T-helper 2 cell treated with Interferon-gamma antibody and Interleukin-4, amounts not matched to agents 5 μg/mL and 100 μg/mL, for 36 hours (primary cell): ENCODE measurements around the gene ZDHHC8.

Experiments used
- DNase-seq: peaks from one replicate; pipeline ENCODE4 v3.0.0; 2021; ENCODE audit warnings: low spot score
- H3K27ac Mint-ChIP-seq: one replicate; pipeline ENCODE4 v1.8.0; 2021; ENCODE audit warnings: mild to moderate bottlenecking, mixed read lengths
- H3K27me3 Mint-ChIP-seq: one replicate; pipeline ENCODE4 v1.8.0; 2021; ENCODE audit warnings: low read depth, mixed read lengths
- H3K36me3 Mint-ChIP-seq: one replicate; pipeline ENCODE4 v1.8.0; 2021; ENCODE audit warnings: low read depth, mixed read lengths
- H3K4me1 Mint-ChIP-seq: one replicate; pipeline ENCODE4 v1.8.0; 2021; ENCODE audit warnings: low read depth, mixed read lengths
- H3K4me3 Mint-ChIP-seq: one replicate; pipeline ENCODE4 v1.8.0; 2022; ENCODE audit warnings: mild to moderate bottlenecking, moderate library complexity, mixed read lengths
- H3K9me3 Mint-ChIP-seq: one replicate; pipeline ENCODE4 v1.8.0; 2021; ENCODE audit warnings: mixed read lengths

Gene ZDHHC8

DNA sequence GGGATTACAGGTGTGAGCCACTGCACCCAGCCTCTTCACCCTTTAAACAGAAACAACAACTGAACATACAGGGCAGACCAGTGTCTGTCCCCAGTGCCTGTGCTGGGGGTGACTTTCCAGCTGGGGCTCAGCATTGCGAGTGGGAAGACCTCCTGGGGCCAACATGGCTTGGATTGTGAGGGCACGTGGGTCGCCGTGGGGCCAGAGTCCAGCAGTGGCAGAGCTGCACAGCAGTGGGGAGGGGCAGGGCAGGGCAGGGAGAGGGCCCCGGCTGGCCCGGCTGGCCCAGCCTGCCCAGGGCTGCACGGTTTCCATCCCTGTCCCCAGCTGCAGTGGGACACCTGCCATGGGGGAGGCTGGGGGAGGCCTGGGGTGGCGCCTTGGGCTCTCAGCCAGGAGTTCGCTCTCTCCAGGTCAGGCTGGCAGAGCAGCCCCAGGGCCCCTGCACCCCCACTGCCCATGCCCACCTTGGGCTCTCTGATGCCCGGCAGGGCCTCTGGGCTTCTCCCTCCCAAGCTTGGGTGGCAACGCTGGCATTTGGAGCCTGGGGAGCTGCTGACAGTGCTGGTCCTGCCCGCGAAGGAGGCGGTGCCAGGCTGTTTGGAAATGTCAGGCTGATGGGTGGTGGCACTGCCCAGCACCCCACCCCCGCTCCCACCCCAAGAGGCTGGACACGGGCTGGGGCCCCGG is 49.7 kb downstream of the ZDHHC8 start:
- Mint-ChIP-seq H3K9me3 (no peaks in the 10 kb centered on the region), H3K27me3 (no peaks in the 10 kb centered on the region), H3K27ac (no peak overlapping the region), H3K4me1 (no peaks in the 10 kb centered on the region), H3K4me3 (no peak overlapping the region), H3K36me3 (no peaks in the 10 kb centered on the region)
- no peak for DNase-seq

DNA sequence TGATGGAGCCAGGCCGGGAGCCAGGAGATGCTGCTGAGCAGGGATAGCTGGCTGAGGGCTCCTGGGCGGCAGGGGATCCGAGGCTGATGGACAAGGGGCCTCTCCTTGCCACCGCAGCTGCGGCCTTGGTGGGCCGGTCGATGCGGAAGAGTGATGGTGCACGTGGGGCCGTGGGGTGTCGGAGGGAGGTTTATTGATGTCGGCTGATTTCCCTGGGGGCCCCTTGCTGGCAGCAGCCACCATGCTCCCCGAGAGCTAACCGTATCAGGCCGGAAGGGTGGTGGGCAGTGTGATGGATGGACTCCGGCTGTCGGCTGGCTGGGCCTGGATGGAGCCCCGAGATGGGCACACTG is 50.3 kb downstream of the ZDHHC8 start:
- Mint-ChIP-seq H3K36me3 (no peaks in the 10 kb centered on the region), H3K4me3 (no peak overlapping the region), H3K27ac (no peak overlapping the region), H3K9me3 (no peaks in the 10 kb centered on the region), H3K4me1 (no peaks in the 10 kb centered on the region), H3K27me3 (no peaks in the 10 kb centered on the region)
- DNase-seq, result no peak

DNA sequence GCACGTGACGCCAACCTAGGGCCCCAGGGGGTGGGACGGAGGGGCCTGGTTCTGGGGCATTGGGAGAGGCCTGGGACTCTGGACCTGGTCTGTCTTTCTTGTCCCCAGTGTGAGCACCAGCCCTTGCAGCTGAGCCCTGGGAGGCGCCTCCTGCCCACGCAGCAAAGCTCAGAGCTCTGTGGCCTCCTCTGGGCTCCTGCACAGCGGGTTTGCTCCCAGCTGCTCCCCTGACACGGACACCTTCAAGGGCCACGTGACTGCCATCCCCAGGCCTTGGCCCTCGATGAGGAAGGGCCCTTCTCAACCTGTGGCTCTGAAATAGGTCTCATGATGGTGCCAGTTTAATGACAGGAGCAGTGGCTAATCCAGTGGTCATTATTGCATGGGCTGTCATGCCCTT is 50.8 kb downstream of the ZDHHC8 start:
- Mint-ChIP-seq H3K36me3 (no peaks in the 10 kb centered on the region), H3K27ac (no peak overlapping the region), H3K4me3 (no peak overlapping the region), H3K4me1 (no peaks in the 10 kb centered on the region), H3K27me3 (no peaks in the 10 kb centered on the region), H3K9me3 (no peaks in the 10 kb centered on the region)
- DNase-seq, result no peak

DNA sequence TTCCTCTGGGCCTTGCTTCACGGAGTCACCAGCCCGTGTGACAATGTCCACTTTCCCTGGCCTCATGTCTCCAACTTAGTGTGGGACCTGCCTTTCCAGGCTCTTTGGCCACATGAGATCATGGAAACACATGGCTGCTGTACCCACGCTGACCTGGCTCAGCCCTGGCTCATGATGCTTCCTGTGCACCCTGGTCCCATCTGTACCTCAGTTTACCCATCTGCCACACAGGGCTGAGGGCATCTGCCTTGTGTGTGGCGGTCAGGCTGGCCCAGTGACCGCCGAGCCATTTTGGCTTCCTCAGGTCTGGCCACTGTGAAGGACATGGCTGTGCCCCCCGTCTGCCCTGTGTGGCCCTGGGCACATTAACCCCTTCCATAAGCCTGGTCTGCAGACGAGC is 51.5 kb downstream of the ZDHHC8 start:
- no peaks in the 10 kb centered on the region for H3K27me3 Mint-ChIP-seq
- DNase-seq, result no peak
- H3K36me3 Mint-ChIP-seq, result no peaks in the 10 kb centered on the region
- H3K27ac Mint-ChIP-seq, result no peak overlapping the region
- no peak overlapping the region for H3K4me3 Mint-ChIP-seq
- H3K9me3 Mint-ChIP-seq, result no peaks in the 10 kb centered on the region
- H3K4me1 Mint-ChIP-seq, result no peaks in the 10 kb centered on the region

GRCh38 chr22:20183823-20184222 is 52.2 kb downstream of the ZDHHC8 start:
- Mint-ChIP-seq H3K36me3 (no peaks in the 10 kb centered on the region), H3K27me3 (no peaks in the 10 kb centered on the region), H3K27ac (no peak overlapping the region), H3K4me1 (no peaks in the 10 kb centered on the region), H3K4me3 (no peak overlapping the region), H3K9me3 (no peaks in the 10 kb centered on the region)
- no peak for DNase-seq

GRCh38 chr22:20184501-20185165 is 53.0 kb downstream of the ZDHHC8 start:
- no peaks in the 10 kb centered on the region for H3K9me3 Mint-ChIP-seq
- H3K4me1 Mint-ChIP-seq, result no peaks in the 10 kb centered on the region
- H3K27ac Mint-ChIP-seq, result no peak overlapping the region
- no peak for DNase-seq
- H3K27me3 Mint-ChIP-seq, result no peaks in the 10 kb centered on the region
- no peak overlapping the region for H3K4me3 Mint-ChIP-seq
- H3K36me3 Mint-ChIP-seq, result no peaks in the 10 kb centered on the region

DNA sequence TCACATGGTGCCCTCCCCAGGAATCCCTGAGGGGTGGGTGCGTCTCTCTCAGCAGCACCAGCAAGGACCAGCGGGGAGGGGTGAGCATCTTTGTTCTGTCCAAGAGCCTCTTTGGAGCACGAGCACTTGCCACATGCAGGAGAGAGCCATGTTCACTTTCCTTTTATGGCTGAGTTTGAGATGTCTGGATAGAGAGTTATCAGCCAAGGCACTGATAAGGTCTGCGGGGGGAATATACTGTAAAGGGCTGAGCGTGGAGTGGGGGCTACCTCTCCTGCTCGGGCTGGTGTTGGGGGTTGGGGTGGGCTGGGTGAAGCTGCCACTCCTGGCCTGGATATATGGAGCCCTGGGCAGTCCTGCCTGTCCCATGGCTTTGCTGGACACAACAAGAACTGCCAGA is 54.1 kb downstream of the ZDHHC8 start:
- H3K4me3 Mint-ChIP-seq, result no peak overlapping the region
- no peaks in the 10 kb centered on the region for H3K27me3 Mint-ChIP-seq
- no peaks in the 10 kb centered on the region for H3K9me3 Mint-ChIP-seq
- no peak for DNase-seq
- no peaks in the 10 kb centered on the region for H3K36me3 Mint-ChIP-seq
- no peaks in the 10 kb centered on the region for H3K4me1 Mint-ChIP-seq
- no peak overlapping the region for H3K27ac Mint-ChIP-seq

DNA sequence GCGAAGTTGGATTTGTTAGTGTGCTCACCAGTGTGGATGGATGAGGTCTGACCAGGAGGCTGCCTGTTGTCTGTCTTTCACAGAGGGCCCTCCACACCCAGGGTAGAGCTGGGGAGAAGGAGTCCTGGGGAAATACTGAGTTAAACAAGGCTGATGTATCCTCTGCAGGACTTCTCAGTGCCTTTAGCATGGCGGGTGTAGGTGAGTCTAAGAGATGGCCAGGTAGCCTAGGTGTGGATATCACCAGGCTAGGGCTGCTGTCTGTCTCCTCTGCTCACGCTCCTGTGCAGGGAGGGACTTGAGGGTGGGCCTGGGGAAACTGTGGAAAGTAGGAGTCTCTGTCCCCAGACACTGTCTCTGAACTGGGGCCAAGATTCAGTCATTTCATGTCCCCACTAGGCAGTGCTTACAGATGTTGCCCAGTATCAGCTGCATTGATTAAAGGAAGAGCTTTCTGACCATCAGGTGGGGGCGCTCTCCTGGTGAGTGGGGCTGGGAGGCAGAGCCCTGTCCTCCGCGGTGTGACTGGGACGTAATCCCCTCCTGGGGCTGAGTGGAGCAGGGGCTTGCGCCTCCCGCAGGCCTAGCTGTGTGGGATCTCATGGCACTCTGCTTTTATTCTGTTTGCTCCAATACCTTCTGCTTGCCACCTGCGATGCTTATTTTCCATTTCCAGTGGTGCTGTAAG is 54.7 kb downstream of the ZDHHC8 start:
- no peak for DNase-seq
- Mint-ChIP-seq H3K4me1 (no peaks in the 10 kb centered on the region), H3K27me3 (no peaks in the 10 kb centered on the region), H3K36me3 (no peaks in the 10 kb centered on the region), H3K27ac (no peak overlapping the region), H3K4me3 (no peak overlapping the region), H3K9me3 (no peaks in the 10 kb centered on the region)

- Mint-ChIP-seq H3K4me3 (no peak overlapping the region), H3K27ac (no peak overlapping the region), H3K36me3 (no peaks in the 10 kb centered on the region), H3K27me3 (no peaks in the 10 kb centered on the region), H3K9me3 (no peaks in the 10 kb centered on the region), H3K4me1 (no peaks in the 10 kb centered on the region)
- DNase-seq, result no peak
Measured at GRCh38 chr22:20186871-20187546, 55.4 kb downstream of the ZDHHC8 start.

- H3K4me1 Mint-ChIP-seq, result no peaks in the 10 kb centered on the region
- no peak overlapping the region for H3K27ac Mint-ChIP-seq
- H3K36me3 Mint-ChIP-seq, result no peaks in the 10 kb centered on the region
Measured at GRCh38 chr22:20187777-20188566, 56.4 kb downstream of the ZDHHC8 start.

DNA sequence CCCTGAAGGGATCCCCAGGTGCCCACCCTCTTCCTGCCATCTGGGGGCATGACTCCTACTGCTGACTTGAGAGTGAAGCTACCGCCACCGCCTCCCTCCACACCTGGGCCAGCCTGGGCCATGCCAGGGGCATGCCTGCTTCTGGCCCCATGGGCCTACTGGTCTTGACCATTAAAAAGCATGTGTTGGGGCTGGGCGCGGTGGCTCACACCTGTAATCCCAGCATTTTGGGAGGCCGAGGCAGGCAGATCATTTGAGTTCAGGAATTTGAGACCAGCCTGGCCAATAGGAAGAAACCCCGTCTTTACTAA is 56.9 kb downstream of the ZDHHC8 start:
- no peak overlapping the region for H3K27ac Mint-ChIP-seq
- H3K9me3 Mint-ChIP-seq, result no peaks in the 10 kb centered on the region
- H3K36me3 Mint-ChIP-seq, result no peaks in the 10 kb centered on the region
- no peak overlapping the region for H3K4me3 Mint-ChIP-seq
- no peaks in the 10 kb centered on the region for H3K27me3 Mint-ChIP-seq
- DNase-seq, result no peak
- no peaks in the 10 kb centered on the region for H3K4me1 Mint-ChIP-seq

More at GRCh38 chr22:20187777-20188566, 56.4 kb downstream of the ZDHHC8 start:
- Mint-ChIP-seq H3K9me3 (no peaks in the 10 kb centered on the region), H3K4me3 (no peak overlapping the region), H3K27me3 (no peaks in the 10 kb centered on the region)
- no peak for DNase-seq

DNA sequence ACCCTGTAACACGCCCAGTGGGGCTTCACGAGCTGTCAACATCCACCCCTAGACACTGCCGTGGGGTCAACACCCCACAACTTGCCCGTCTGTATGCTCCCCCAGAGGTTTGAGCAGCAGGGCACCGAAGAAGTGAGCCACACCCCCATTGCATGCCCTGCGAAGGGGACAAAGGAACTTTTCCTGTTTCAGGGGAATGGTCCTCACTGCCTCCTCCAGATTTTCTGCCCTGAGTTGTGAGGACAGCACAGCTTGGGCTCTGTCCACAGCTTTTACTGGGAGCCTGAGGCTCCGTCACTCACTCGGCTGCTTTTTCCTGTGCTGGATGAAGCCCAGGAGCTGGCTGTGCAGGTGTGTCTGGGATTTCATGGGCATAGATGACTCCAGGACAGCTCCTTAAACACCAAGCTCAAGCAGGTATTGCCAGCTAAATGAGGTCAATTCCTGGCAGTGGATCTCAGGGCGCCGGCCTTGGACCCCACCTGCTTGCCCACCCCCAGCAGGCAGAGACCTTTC is 59.5 kb downstream of the ZDHHC8 start:
- no peak for DNase-seq
- Mint-ChIP-seq H3K4me1 (no peaks in the 10 kb centered on the region), H3K27ac (no peak overlapping the region), H3K27me3 (no peaks in the 10 kb centered on the region), H3K4me3 (no peak overlapping the region), H3K36me3 (no peaks in the 10 kb centered on the region), H3K9me3 (no peaks in the 10 kb centered on the region)

- Mint-ChIP-seq H3K4me3 (no peak overlapping the region), H3K4me1 (no peaks in the 10 kb centered on the region), H3K9me3 (no peaks in the 10 kb centered on the region), H3K36me3 (no peaks in the 10 kb centered on the region), H3K27ac (no peak overlapping the region), H3K27me3 (no peaks in the 10 kb centered on the region)
- DNase-seq, result no peak
Measured at GRCh38 chr22:20191803-20192202, 60.2 kb downstream of the ZDHHC8 start.
